Measurements from ENCODE around the gene PGR.

The PGR gene

GRCh38 chr11:101096036-101096704 lies 33.4 kb downstream of the PGR start:
- no peak overlapping the region for H3K27ac ChIP-seq (ENCODE audit: low read depth, low read length)
- no peak overlapping the region for H2AK5ac ChIP-seq (ENCODE audit: low read length)
- no peaks in the 10 kb centered on the region for H3K27me3 ChIP-seq (ENCODE audit: insufficient read depth, low read length, poor library complexity)
- no peak overlapping the region for H3K4me2 ChIP-seq (ENCODE audit: low read length)
- H3K18ac ChIP-seq (ENCODE audit: low read length): no peak overlapping the region
- no peak overlapping the region for H2BK15ac ChIP-seq (replicated peaks; ENCODE audit: low read depth)
- no peak overlapping the region for H2BK5ac ChIP-seq (ENCODE audit: low read length)
- no peaks in the 10 kb centered on the region for H3K36me3 ChIP-seq (ENCODE audit: control insufficient read depth, insufficient read depth, low read length)
- no peaks in the 10 kb centered on the region for H3K79me2 ChIP-seq (ENCODE audit: control insufficient read depth, insufficient read depth, low read length)
- no peak for DNase-seq
- H3K4me1 ChIP-seq (ENCODE audit: control insufficient read depth, low read depth, low read length): no peaks in the 10 kb centered on the region
- no peak overlapping the region for H4K8ac ChIP-seq (ENCODE audit: low read depth, low read length)
- H3K4me3 ChIP-seq (ENCODE audit: low read length): no peak overlapping the region
- no peak overlapping the region for H4K5ac ChIP-seq (ENCODE audit: low read length)
- no peak overlapping the region for H3K23ac ChIP-seq (ENCODE audit: low read length)
- H3K79me1 ChIP-seq (ENCODE audit: low read length): no peaks in the 10 kb centered on the region
- no peak overlapping the region for H3K56ac ChIP-seq (ENCODE audit: low read length)
- WGBS (ENCODE audit: extremely low coverage, insufficient coverage, low lambda C conversion rate): no CpG with 5 or more reads among the region's 4 CpGs
- H2BK120ac ChIP-seq (ENCODE audit: low read depth, low read length): no peak overlapping the region
- no peak overlapping the region for H3K9ac ChIP-seq (ENCODE audit: low read length)
- no peak overlapping the region for H3K4ac ChIP-seq (ENCODE audit: low read depth, low read length)

GRCh38 chr11:101091781-101092180 lies 37.8 kb downstream of the PGR start:
- no CpG with 5 or more reads among the region's 3 CpGs for WGBS (ENCODE audit: extremely low coverage, insufficient coverage, low lambda C conversion rate)
- no peak overlapping the region for H3K56ac ChIP-seq (ENCODE audit: low read length)

GRCh38 chr11:101090679-101091270 lies 38.8 kb downstream of the PGR start:
- no peak overlapping the region for H4K5ac ChIP-seq (ENCODE audit: low read length)

More at GRCh38 chr11:101091781-101092180, 37.8 kb downstream of the PGR start:
- Histone ChIP-seq H2AK5ac (ENCODE audit: low read length) (no peak overlapping the region), H4K5ac (ENCODE audit: low read length) (no peak overlapping the region), H2BK15ac (replicated peaks; ENCODE audit: low read depth) (no peak overlapping the region), H3K79me2 (ENCODE audit: control insufficient read depth, insufficient read depth, low read length) (no peaks in the 10 kb centered on the region), H3K4ac (ENCODE audit: low read depth, low read length) (no peak overlapping the region), H4K8ac (ENCODE audit: low read depth, low read length) (no peak overlapping the region), H3K23ac (ENCODE audit: low read length) (no peak overlapping the region), H3K27me3 (ENCODE audit: insufficient read depth, low read length, poor library complexity) (no peaks in the 10 kb centered on the region), H3K79me1 (ENCODE audit: low read length) (no peaks in the 10 kb centered on the region), H3K9ac (ENCODE audit: low read length) (no peak overlapping the region), H3K36me3 (ENCODE audit: control insufficient read depth, insufficient read depth, low read length) (no peaks in the 10 kb centered on the region), H2BK5ac (ENCODE audit: low read length) (no peak overlapping the region), H3K4me3 (ENCODE audit: low read length) (no peak overlapping the region), H3K27ac (ENCODE audit: low read depth, low read length) (no peak overlapping the region), H3K4me2 (ENCODE audit: low read length) (no peak overlapping the region), H3K4me1 (ENCODE audit: control insufficient read depth, low read depth, low read length) (no peaks in the 10 kb centered on the region), H3K18ac (ENCODE audit: low read length) (no peak overlapping the region), H2BK120ac (ENCODE audit: low read depth, low read length) (no peak overlapping the region)
- DNase-seq: no peak

GRCh38 chr11:101083335-101083734 lies 46.3 kb downstream of the PGR start:
- H4K8ac ChIP-seq (ENCODE audit: low read depth, low read length): no peak overlapping the region
- WGBS (ENCODE audit: extremely low coverage, insufficient coverage, low lambda C conversion rate): no CpG with 5 or more reads among the region's 1 CpG

More at GRCh38 chr11:101090679-101091270, 38.8 kb downstream of the PGR start:
- Histone ChIP-seq H3K79me2 (ENCODE audit: control insufficient read depth, insufficient read depth, low read length) (no peaks in the 10 kb centered on the region), H2BK120ac (ENCODE audit: low read depth, low read length) (no peak overlapping the region), H3K18ac (ENCODE audit: low read length) (no peak overlapping the region), H2AK5ac (ENCODE audit: low read length) (no peak overlapping the region), H3K4me3 (ENCODE audit: low read length) (no peak overlapping the region), H3K56ac (ENCODE audit: low read length) (no peak overlapping the region), H3K4me2 (ENCODE audit: low read length) (no peak overlapping the region), H3K27ac (ENCODE audit: low read depth, low read length) (no peak overlapping the region), H3K79me1 (ENCODE audit: low read length) (no peaks in the 10 kb centered on the region), H2BK15ac (replicated peaks; ENCODE audit: low read depth) (no peak overlapping the region), H3K4me1 (ENCODE audit: control insufficient read depth, low read depth, low read length) (no peaks in the 10 kb centered on the region), H2BK5ac (ENCODE audit: low read length) (no peak overlapping the region), H3K9ac (ENCODE audit: low read length) (no peak overlapping the region), H4K8ac (ENCODE audit: low read depth, low read length) (no peak overlapping the region), H3K27me3 (ENCODE audit: insufficient read depth, low read length, poor library complexity) (no peaks in the 10 kb centered on the region), H3K36me3 (ENCODE audit: control insufficient read depth, insufficient read depth, low read length) (no peaks in the 10 kb centered on the region), H3K23ac (ENCODE audit: low read length) (no peak overlapping the region), H3K4ac (ENCODE audit: low read depth, low read length) (no peak overlapping the region)
- no CpG with 5 or more reads among the region's 5 CpGs for WGBS (ENCODE audit: extremely low coverage, insufficient coverage, low lambda C conversion rate)
- no peak for DNase-seq

GRCh38 chr11:101082813-101083212 lies 46.8 kb downstream of the PGR start:
- Histone ChIP-seq H2BK15ac (replicated peaks; ENCODE audit: low read depth) (no peak overlapping the region), H4K8ac (ENCODE audit: low read depth, low read length) (no peak overlapping the region), H3K23ac (ENCODE audit: low read length) (no peak overlapping the region), H3K4ac (ENCODE audit: low read depth, low read length) (no peak overlapping the region), H3K4me3 (ENCODE audit: low read length) (no peak overlapping the region), H3K4me2 (ENCODE audit: low read length) (no peak overlapping the region), H2BK120ac (ENCODE audit: low read depth, low read length) (no peak overlapping the region), H3K27ac (ENCODE audit: low read depth, low read length) (no peak overlapping the region), H3K18ac (ENCODE audit: low read length) (no peak overlapping the region), H3K27me3 (ENCODE audit: insufficient read depth, low read length, poor library complexity) (no peaks in the 10 kb centered on the region), H3K4me1 (ENCODE audit: control insufficient read depth, low read depth, low read length) (no peaks in the 10 kb centered on the region), H2AK5ac (ENCODE audit: low read length) (no peak overlapping the region), H4K5ac (ENCODE audit: low read length) (no peak overlapping the region), H3K36me3 (ENCODE audit: control insufficient read depth, insufficient read depth, low read length) (no peaks in the 10 kb centered on the region), H3K79me2 (ENCODE audit: control insufficient read depth, insufficient read depth, low read length) (no peaks in the 10 kb centered on the region), H3K56ac (ENCODE audit: low read length) (no peak overlapping the region), H2BK5ac (ENCODE audit: low read length) (no peak overlapping the region), H3K79me1 (ENCODE audit: low read length) (no peaks in the 10 kb centered on the region), H3K9ac (ENCODE audit: low read length) (no peak overlapping the region)
- DNase-seq: peak; percentile 27

More at GRCh38 chr11:101083335-101083734, 46.3 kb downstream of the PGR start:
- Histone ChIP-seq H3K79me2 (ENCODE audit: control insufficient read depth, insufficient read depth, low read length) (no peaks in the 10 kb centered on the region), H2AK5ac (ENCODE audit: low read length) (no peak overlapping the region), H3K27ac (ENCODE audit: low read depth, low read length) (no peak overlapping the region), H3K4me3 (ENCODE audit: low read length) (no peak overlapping the region), H3K79me1 (ENCODE audit: low read length) (no peaks in the 10 kb centered on the region), H3K4me2 (ENCODE audit: low read length) (no peak overlapping the region), H3K56ac (ENCODE audit: low read length) (no peak overlapping the region), H3K4ac (ENCODE audit: low read depth, low read length) (no peak overlapping the region), H3K18ac (ENCODE audit: low read length) (no peak overlapping the region), H3K27me3 (ENCODE audit: insufficient read depth, low read length, poor library complexity) (no peaks in the 10 kb centered on the region), H2BK120ac (ENCODE audit: low read depth, low read length) (no peak overlapping the region), H3K9ac (ENCODE audit: low read length) (no peak overlapping the region), H4K5ac (ENCODE audit: low read length) (no peak overlapping the region), H2BK5ac (ENCODE audit: low read length) (no peak overlapping the region), H3K4me1 (ENCODE audit: control insufficient read depth, low read depth, low read length) (no peaks in the 10 kb centered on the region), H3K36me3 (ENCODE audit: control insufficient read depth, insufficient read depth, low read length) (no peaks in the 10 kb centered on the region), H2BK15ac (replicated peaks; ENCODE audit: low read depth) (no peak overlapping the region), H3K23ac (ENCODE audit: low read length) (no peak overlapping the region)
- DNase-seq: peak; percentile 24

GRCh38 chr11:101063706-101064105 lies 65.9 kb downstream of the PGR start:
- no peak overlapping the region for H3K9ac ChIP-seq (ENCODE audit: low read length)
- no peak overlapping the region for H2BK5ac ChIP-seq (ENCODE audit: low read length)
- no peak overlapping the region for H3K23ac ChIP-seq (ENCODE audit: low read length)
- H2BK120ac ChIP-seq (ENCODE audit: low read depth, low read length): no peak overlapping the region
- H3K4me2 ChIP-seq (ENCODE audit: low read length): no peak overlapping the region
- H3K27me3 ChIP-seq (ENCODE audit: insufficient read depth, low read length, poor library complexity): no peaks in the 10 kb centered on the region
- H2BK15ac ChIP-seq (replicated peaks; ENCODE audit: low read depth): no peak overlapping the region
- no peak overlapping the region for H3K4ac ChIP-seq (ENCODE audit: low read depth, low read length)
- no peak for DNase-seq
- H3K18ac ChIP-seq (ENCODE audit: low read length): no peak overlapping the region
- H3K4me3 ChIP-seq (ENCODE audit: low read length): no peak overlapping the region
- no peak overlapping the region for H3K27ac ChIP-seq (ENCODE audit: low read depth, low read length)
- H3K36me3 ChIP-seq (ENCODE audit: control insufficient read depth, insufficient read depth, low read length): no peaks in the 10 kb centered on the region
- H4K5ac ChIP-seq (ENCODE audit: low read length): no peak overlapping the region
- no CpG with 5 or more reads among the region's 3 CpGs for WGBS (ENCODE audit: extremely low coverage, insufficient coverage, low lambda C conversion rate)
- no peaks in the 10 kb centered on the region for H3K79me2 ChIP-seq (ENCODE audit: control insufficient read depth, insufficient read depth, low read length)
- no peak overlapping the region for H3K56ac ChIP-seq (ENCODE audit: low read length)
- no peaks in the 10 kb centered on the region for H3K4me1 ChIP-seq (ENCODE audit: control insufficient read depth, low read depth, low read length)
- no peak overlapping the region for H4K8ac ChIP-seq (ENCODE audit: low read depth, low read length)
- no peaks in the 10 kb centered on the region for H3K79me1 ChIP-seq (ENCODE audit: low read length)
- H2AK5ac ChIP-seq (ENCODE audit: low read length): no peak overlapping the region

Measured in mesendoderm (in vitro differentiated cells).